ENCODE measurements around the gene CALD1.

CALD1 gene

GRCh38 chr7:134859783-134860182 lies 80.3 kb downstream of the CALD1 start:
- DNase-seq (ENCODE audit: low read depth) = no peak

- DNase-seq (ENCODE audit: low read depth) = no peak
Measured at GRCh38 chr7:134865001-134865845, 85.8 kb downstream of the CALD1 start.

GRCh38 chr7:134866617-134867016 lies 87.2 kb downstream of the CALD1 start:
- DNase-seq (ENCODE audit: low read depth) = no peak

- no peak for DNase-seq (ENCODE audit: low read depth)
Measured at GRCh38 chr7:134870156-134870555, 90.7 kb downstream of the CALD1 start.

- no peak for DNase-seq (ENCODE audit: low read depth)
Measured at GRCh38 chr7:134870781-134871180, 91.3 kb downstream of the CALD1 start.

GRCh38 chr7:134873253-134873652 lies 93.8 kb downstream of the CALD1 start:
- no peak for DNase-seq (ENCODE audit: low read depth)

GRCh38 chr7:134874407-134874806 lies 95.0 kb downstream of the CALD1 start:
- no peak for DNase-seq (ENCODE audit: low read depth)

- DNase-seq (ENCODE audit: low read depth) = peak; percentile 75
Measured at GRCh38 chr7:134875867-134876266, 96.4 kb downstream of the CALD1 start.

- no peak for DNase-seq (ENCODE audit: low read depth)
Measured at GRCh38 chr7:134878746-134879357, 99.4 kb downstream of the CALD1 start.

- no peak for DNase-seq (ENCODE audit: low read depth)
Measured at GRCh38 chr7:134879815-134880475, 100.5 kb downstream of the CALD1 start.

GRCh38 chr7:134882481-134882880 lies 103.0 kb downstream of the CALD1 start:
- DNase-seq (ENCODE audit: low read depth) = no peak

- peak; percentile 80 for DNase-seq (ENCODE audit: low read depth)
Measured at GRCh38 chr7:134885967-134886352, 106.5 kb downstream of the CALD1 start.

- DNase-seq (ENCODE audit: low read depth) = no peak
Measured at GRCh38 chr7:134886353-134887057, 107.1 kb downstream of the CALD1 start.

- no peak for DNase-seq (ENCODE audit: low read depth)
Measured at GRCh38 chr7:134887523-134887922, 108.1 kb downstream of the CALD1 start.

GRCh38 chr7:134888141-134888740 lies 108.8 kb downstream of the CALD1 start:
- DNase-seq (ENCODE audit: low read depth) = no peak

GRCh38 chr7:134890246-134891240 lies 111.1 kb downstream of the CALD1 start:
- DNase-seq (ENCODE audit: low read depth) = peak; percentile 48

GRCh38 chr7:134891262-134891695 lies 111.8 kb downstream of the CALD1 start:
- peak; percentile 97 for DNase-seq (ENCODE audit: low read depth)

- peak; percentile 81 for DNase-seq (ENCODE audit: low read depth)
Measured at GRCh38 chr7:134891696-134892678, 112.6 kb downstream of the CALD1 start.

GRCh38 chr7:134892963-134893362 lies 113.5 kb downstream of the CALD1 start:
- no peak for DNase-seq (ENCODE audit: low read depth)

Measured in fibroblast of the conjunctiva (primary cell).